K562 (cell line): ENCODE results near the gene ZNF408. TPM values are rescaled to one million over a fixed set of nuclear protein-coding genes. Genes with fewer than 3 reads are reported as not detected.
"Not testable (repeated sequence)": the region's sequence is repeated elsewhere in the genome, so short reads cannot be mapped to it uniquely, and the experiment has no call there.

Source experiments
- ATAC-seq: fragments of 200-7000 bp; cut with Tn5 transposase; 3 replicates; pipeline ENCODE4 v1.9.1; 2020; ENCODE audit warnings: moderate library complexity
- BruUV-seq: library from RNA; stranded (reverse); fragments of 400-500 nt; replicated peaks from 2 replicates; lab custom pipeline; 2021; lab: Mats Ljungman, UMichigan
- CTCF ChIA-PET: fragments of 300-600 bp; formaldehyde crosslinking; extraction: SDS; loops from one replicate; lab custom pipeline; 2021; ENCODE audit warnings: low intra/inter-chr PET ratio; lab: Yijun Ruan, JAX
- POLR2A ChIA-PET: fragments of 300-600, 350-650 bp; sonication (Branson Sonifier 250); formaldehyde crosslinking; extraction: SDS; loops from one replicate; lab custom pipeline; 2021; ENCODE audit warnings: antibody characterized with exemption, inconsistent platforms; lab: Yijun Ruan, JAX
- DNase-seq, 4 experiments: peaks; one replicate each; pipeline versions ENCODE4 v3.0.0 to v3.0.0-alpha.2; 2011 to 2018; ENCODE audit warnings: low spot score in 3 of 4, mixed read lengths in 3 of 4; ENCODE audit errors: extremely low read depth in 1 of 4
- FAIRE-seq: peaks from 2 replicates; lab custom pipeline; 2011; peaks lifted over from hg19 to GRCh38; lab: Jason Lieb, UNC
- H2AFZ ChIP-seq: 2 replicates; pipeline ENCODE4 v1.6.0; 2011; ENCODE audit warnings: low read depth, low read length, control low read depth, inconsistent platforms
- H3K27ac ChIP-seq: fragments of 200-600 bp; 3 replicates; pipeline ENCODE4 v1.8.0; 2011; ENCODE audit warnings: low read depth, mild to moderate bottlenecking, control low read depth, inconsistent platforms, low read length, moderate library complexity, mixed read lengths; ENCODE audit errors: extremely low read depth
- H3K27me3 ChIP-seq, 2 experiments: fragments of 300-600 bp in 1 of 2; 2 replicates in 1 of 2; 3 replicates in 1 of 2; pipeline versions ENCODE4 v1.6.0 to v1.8.0; 2011; ENCODE audit warnings: inconsistent platforms in 2 of 2, low read length in 2 of 2, mild to moderate bottlenecking in 1 of 2, mixed read lengths in 1 of 2, moderate library complexity in 1 of 2; ENCODE audit not compliant: control insufficient read depth in 2 of 2, insufficient read depth in 2 of 2
- H3K36me3 ChIP-seq: fragments of 300-600 bp; 3 replicates; pipeline ENCODE4 v1.8.0; 2011; ENCODE audit warnings: mild to moderate bottlenecking, low read length, inconsistent platforms; ENCODE audit not compliant: control insufficient read depth, insufficient read depth
- H3K4me1 ChIP-seq, 2 experiments: fragments of 200-600 bp in 1 of 2; replicated peaks in 1 of 2; 2 replicates in 1 of 2; 3 replicates in 1 of 2; pipeline versions ENCODE4 v1.5.1 to v1.8.0; 2011; ENCODE audit warnings: inconsistent platforms in 2 of 2, low read length in 2 of 2, mild to moderate bottlenecking in 1 of 2, mixed read lengths in 1 of 2, moderate library complexity in 1 of 2; ENCODE audit not compliant: control insufficient read depth in 2 of 2, insufficient read depth in 2 of 2
- H3K4me2 ChIP-seq: 2 replicates; pipeline ENCODE4 v1.6.1; 2011; ENCODE audit warnings: low read length, control low read depth, inconsistent platforms, mixed read lengths; ENCODE audit not compliant: insufficient read depth
- H3K4me3 ChIP-seq: fragments of 200-600 bp; sonication (generic), shearing (Covaris generic); 2 replicates; pipeline ENCODE4 v1.5.1; 2016; ENCODE audit warnings: control low read depth, inconsistent platforms
- H3K79me2 ChIP-seq: fragments of 200-600 bp; 3 replicates; pipeline ENCODE4 v1.8.0; 2011; ENCODE audit warnings: low read length, inconsistent platforms; ENCODE audit not compliant: control insufficient read depth, insufficient read depth
- H3K9ac ChIP-seq, 2 experiments: 2 replicates each; pipeline versions ENCODE4 v1.6.0 to v1.6.1; 2011; ENCODE audit warnings: low read depth in 2 of 2, low read length in 2 of 2, control low read depth in 1 of 2, inconsistent platforms in 1 of 2, mild to moderate bottlenecking in 1 of 2, mixed read lengths in 1 of 2; ENCODE audit not compliant: insufficient read depth in 1 of 2
- H3K9me1 ChIP-seq: one replicate; pipeline ENCODE4 v1.6.0; 2011; ENCODE audit warnings: inconsistent platforms, mild to moderate bottlenecking, low read length, moderate library complexity; ENCODE audit not compliant: control insufficient read depth, insufficient read depth
- H3K9me3 ChIP-seq: replicated peaks from 2 replicates; pipeline ENCODE4 v1.5.1; 2011; ENCODE audit warnings: low read depth, low read length, inconsistent platforms; ENCODE audit not compliant: control insufficient read depth, insufficient read depth
- H4K20me1 ChIP-seq: replicated peaks from 2 replicates; pipeline ENCODE4 v1.6.1; 2011; ENCODE audit warnings: low read length, inconsistent platforms, mixed read lengths; ENCODE audit not compliant: control insufficient read depth, insufficient read depth
- BDP1 ChIP-seq: IDR thresholded peaks from 3 replicates; pipeline ENCODE4 v1.6.1; 2011; ENCODE audit not compliant: insufficient read length, insufficient read depth
- CHD1 ChIP-seq: fragments of 200-600 bp; sonication (generic); IDR thresholded peaks from one replicate; pipeline ENCODE4 v1.6.1; 2012; ENCODE audit warnings: mild to moderate bottlenecking, moderate library complexity, low read length, inconsistent platforms
- IRF2 ChIP-seq: sonication (generic); formaldehyde crosslinking; IDR thresholded peaks from 2 replicates; pipeline ENCODE4 v1.8.1; 2022; ENCODE audit warnings: mild to moderate bottlenecking, missing genetic modification reagents
- KLF6 ChIP-seq: fragments of 250-450 bp; sonication (Bioruptor Pico); IDR thresholded peaks from 2 replicates; pipeline ENCODE4 v1.4.0; 2020; ENCODE audit warnings: mild to moderate bottlenecking, moderate library complexity, borderline replicate concordance
- NELFE ChIP-seq: IDR thresholded peaks from 2 replicates; pipeline ENCODE4 v1.6.1; 2011; ENCODE audit warnings: mild to moderate bottlenecking; ENCODE audit not compliant: insufficient read depth, insufficient read length
- SMARCB1 ChIP-seq: IDR thresholded peaks from 2 replicates; pipeline ENCODE4 v1.6.1; 2011; ENCODE audit warnings: improper control_type of control experiment, low read depth; ENCODE audit not compliant: insufficient read length
- TCF7 ChIP-seq: sonication (generic); IDR thresholded peaks from 2 replicates; pipeline ENCODE4 v1.6.1; 2016; ENCODE audit warnings: antibody characterized with exemption, borderline replicate concordance
- ZNF124 ChIP-seq: sonication (generic); formaldehyde crosslinking; IDR thresholded peaks from 2 replicates; pipeline ENCODE4 v1.8.1; 2022; ENCODE audit warnings: missing genetic modification reagents
- WGBS: fragments of 100-300 bp; shearing (Covaris generic); methylation state at CpG from one replicate; pipeline ENCODE4 v1.1.6; 2016; ENCODE audit warnings: low coverage, mixed read lengths; ENCODE audit not compliant: insufficient coverage; ENCODE audit errors: missing lambda C conversion rate; 5-methylcytosine and 5-hydroxymethylcytosine counted together
- in situ Hi-C: fragments of 300-500 bp; cut with MboI; formaldehyde crosslinking; loops from 4 replicates; pipeline ENCODE4 v1.15.0; 2018; ENCODE audit warnings: inconsistent platforms, mixed read lengths
- intact Hi-C: fragments of 100-400 bp; cut with micrococcal nuclease; formaldehyde crosslinking; loops from 2 replicates; pipeline ENCODE4 v1.14.2; 2022
- polyA plus RNA-seq, 8 experiments: library from polyadenylated mRNA; depleted of rRNA in 4 of 8; stranded (reverse) in 5 of 8; unstranded in 3 of 8; fragments of >200 nt; fragmentation: Nextera tagmentation in 2 of 8; fragmentation: Illumina TruSeq in 1 of 8; extraction: Ambion mirVana in 2 of 8; extraction: Trizol in 1 of 8; gene quantifications; 2 replicates each; pipeline versions ENCODE4 v1.2.1 to v1.2.3, GENCODE V29; 2011 to 2014; ENCODE audit warnings: inconsistent platforms in 1 of 8, missing spikeins in 1 of 8
- total RNA-seq, 7 experiments: library from RNA; depleted of rRNA in 6 of 7; stranded (reverse); fragments of >200 nt in 6 of 7; fragmentation: Illumina TruSeq in 2 of 7; extraction: Trizol in 2 of 7; gene quantifications; 2 replicates each; pipeline versions ENCODE4 v1.2.1 to v1.2.3, GENCODE V29; 2011 to 2021; ENCODE audit warnings: low replicate concordance in 1 of 7
- TF ChIP-seq, protein P1 (sequence below): fragments of 200-800 bp; sonication (Bioruptor generic); IDR thresholded peaks from 2 replicates; pipeline ENCODE4 v1.6.1; 2017; ENCODE audit warnings: missing genetic modification characterization, missing compliant biosample characterization
- TF ChIP-seq, protein P2 (sequence below): fragments of 450-650 bp; IDR thresholded peaks from 2 replicates; pipeline ENCODE4 v1.7.1; 2018; ENCODE audit warnings: mild to moderate bottlenecking, low read depth; ENCODE audit not compliant: partially characterized antibody

Gene ZNF408
- total and polyA plus RNA-seq, 9 of the 15 experiments (the other 6 are each of a cell fraction or from before 2014, with no cell fraction given) = 0.15 to 18.4 (median 7.4) TPM

DNA sequence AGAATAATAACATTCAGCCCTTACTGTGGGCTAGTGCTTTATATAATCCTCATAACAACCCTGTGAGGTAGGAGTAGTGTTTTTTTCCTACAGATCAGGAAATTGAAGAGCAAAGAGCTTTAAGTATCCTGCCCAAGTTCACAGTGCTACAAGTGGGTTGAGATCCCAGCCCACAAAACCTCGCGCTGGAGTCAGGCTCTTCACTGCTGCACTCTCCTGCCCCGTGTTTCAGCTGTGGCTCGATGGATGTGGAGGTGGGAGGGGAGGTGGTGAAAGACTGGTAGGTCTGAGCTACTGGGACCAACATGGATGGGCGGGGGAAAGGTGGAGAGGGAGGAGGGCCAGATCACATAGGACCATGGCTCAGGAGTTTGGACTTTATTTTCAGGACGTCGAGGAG lies 6.1 kb downstream of the ZNF408 start (continued):
- TF ChIP-seq, protein P1, sequence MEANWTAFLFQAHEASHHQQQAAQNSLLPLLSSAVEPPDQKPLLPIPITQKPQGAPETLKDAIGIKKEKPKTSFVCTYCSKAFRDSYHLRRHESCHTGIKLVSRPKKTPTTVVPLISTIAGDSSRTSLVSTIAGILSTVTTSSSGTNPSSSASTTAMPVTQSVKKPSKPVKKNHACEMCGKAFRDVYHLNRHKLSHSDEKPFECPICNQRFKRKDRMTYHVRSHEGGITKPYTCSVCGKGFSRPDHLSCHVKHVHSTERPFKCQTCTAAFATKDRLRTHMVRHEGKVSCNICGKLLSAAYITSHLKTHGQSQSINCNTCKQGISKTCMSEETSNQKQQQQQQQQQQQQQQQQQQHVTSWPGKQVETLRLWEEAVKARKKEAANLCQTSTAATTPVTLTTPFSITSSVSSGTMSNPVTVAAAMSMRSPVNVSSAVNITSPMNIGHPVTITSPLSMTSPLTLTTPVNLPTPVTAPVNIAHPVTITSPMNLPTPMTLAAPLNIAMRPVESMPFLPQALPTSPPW (CRISPR knock-in tag) = no peak
- TF ChIP-seq ZNF124 (no peak), BDP1 (no peak), IRF2 (no peak), SMARCB1 (no peak), NELFE (no peak), TCF7 (no peak), CHD1 (no peak), KLF6 (CRISPR knock-in tag) (no peak)
- TF ChIP-seq, protein P2, sequence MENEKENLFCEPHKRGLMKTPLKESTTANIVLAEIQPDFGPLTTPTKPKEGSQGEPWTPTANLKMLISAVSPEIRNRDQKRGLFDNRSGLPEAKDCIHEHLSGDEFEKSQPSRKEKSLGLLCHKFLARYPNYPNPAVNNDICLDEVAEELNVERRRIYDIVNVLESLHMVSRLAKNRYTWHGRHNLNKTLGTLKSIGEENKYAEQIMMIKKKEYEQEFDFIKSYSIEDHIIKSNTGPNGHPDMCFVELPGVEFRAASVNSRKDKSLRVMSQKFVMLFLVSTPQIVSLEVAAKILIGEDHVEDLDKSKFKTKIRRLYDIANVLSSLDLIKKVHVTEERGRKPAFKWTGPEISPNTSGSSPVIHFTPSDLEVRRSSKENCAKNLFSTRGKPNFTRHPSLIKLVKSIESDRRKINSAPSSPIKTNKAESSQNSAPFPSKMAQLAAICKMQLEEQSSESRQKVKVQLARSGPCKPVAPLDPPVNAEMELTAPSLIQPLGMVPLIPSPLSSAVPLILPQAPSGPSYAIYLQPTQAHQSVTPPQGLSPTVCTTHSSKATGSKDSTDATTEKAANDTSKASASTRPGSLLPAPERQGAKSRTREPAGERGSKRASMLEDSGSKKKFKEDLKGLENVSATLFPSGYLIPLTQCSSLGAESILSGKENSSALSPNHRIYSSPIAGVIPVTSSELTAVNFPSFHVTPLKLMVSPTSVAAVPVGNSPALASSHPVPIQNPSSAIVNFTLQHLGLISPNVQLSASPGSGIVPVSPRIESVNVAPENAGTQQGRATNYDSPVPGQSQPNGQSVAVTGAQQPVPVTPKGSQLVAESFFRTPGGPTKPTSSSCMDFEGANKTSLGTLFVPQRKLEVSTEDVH = no peak
- TF ChIP-seq, all 486 proteins: peak for 0

DNA sequence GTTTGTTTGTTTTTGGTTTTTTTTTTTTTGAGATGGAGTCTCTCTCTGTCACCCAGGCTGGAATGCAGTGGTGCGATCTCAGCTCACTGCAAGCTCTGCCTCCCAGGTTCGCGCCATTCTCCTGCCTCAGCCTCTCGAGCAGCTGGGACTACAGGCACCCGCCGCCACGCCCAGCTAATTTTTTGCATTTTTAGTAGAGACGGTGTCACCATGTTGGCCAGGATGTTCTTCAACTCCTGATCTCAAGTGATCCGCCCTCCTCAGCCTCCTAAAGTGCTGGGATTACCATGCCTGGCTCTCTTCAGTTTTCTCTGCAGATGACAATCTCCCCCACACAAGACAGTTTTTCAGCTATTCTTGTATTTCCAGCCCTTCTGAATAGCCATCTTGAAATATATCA lies 8.5 kb downstream of the ZNF408 start:
- POLR2A ChIA-PET = interaction anchor here (0.6 to 0.9 kb wide), 2 partner anchors 13 to 425 kb away, joined by 3 read pairs; no protein-coding TSS in a partner anchor

More for the DNA sequence above, 8.5 kb downstream of the ZNF408 start:
- H3K27ac ChIP-seq, H4K20me1 ChIP-seq, H3K4me3 ChIP-seq, FAIRE-seq, ATAC-seq, H3K79me2 ChIP-seq, H3K4me1 ChIP-seq, H3K27me3 ChIP-seq, DNase-seq, in situ Hi-C loops, H2AFZ ChIP-seq, H3K4me2 ChIP-seq, H3K9me1 ChIP-seq, H3K9ac ChIP-seq, BruUV-seq, CTCF ChIA-PET, intact Hi-C loops, H3K9me3 ChIP-seq: not testable (repeated sequence)
- 73% methylated on average over 9 of the region's 9 CpGs for WGBS
- peaks cover 30% of the 10 kb centered on the region; the same call in 2 of the 3 replicates for H3K36me3 ChIP-seq
